PFSK-1 (cell line): ENCODE results near the gene SLC17A9. TPM values are rescaled to one million over a fixed set of nuclear protein-coding genes. Genes with fewer than 3 reads are reported as not detected.

ENCODE experiments used
- FOXP2 ChIP-seq: optimal IDR thresholded peaks from 2 replicates; pipeline ENCODE3; 2011; ENCODE audit warnings: borderline replicate concordance, control low read depth, inconsistent platforms; ENCODE audit not compliant: insufficient read depth; ENCODE audit errors: extremely low read length, extremely low read depth
- POLR2AphosphoS5 ChIP-seq: IDR thresholded peaks from 2 replicates; pipeline ENCODE4 v1.6.1; 2012; ENCODE audit warnings: low read depth, mild to moderate bottlenecking, control low read depth, low read length, moderate library complexity
- REST ChIP-seq, 2 experiments: IDR thresholded peaks; 2 replicates each; pipeline versions ENCODE4 v1.6.1 to v1.8.0; 2011 to 2012; ENCODE audit warnings: low read depth in 2 of 2, low read length in 2 of 2, control low read depth in 1 of 2, inconsistent platforms in 1 of 2, mild to moderate bottlenecking in 1 of 2, moderate library complexity in 1 of 2; ENCODE audit not compliant: insufficient read depth in 1 of 2
- SIN3A ChIP-seq: IDR thresholded peaks from 2 replicates; pipeline ENCODE4 v1.6.1; 2012; ENCODE audit warnings: mild to moderate bottlenecking, low read length, moderate library complexity, borderline replicate concordance; ENCODE audit not compliant: insufficient read depth
- TAF1 ChIP-seq: IDR thresholded peaks from 2 replicates; pipeline ENCODE4 v1.6.1; 2012; ENCODE audit warnings: low read length, control low read depth, borderline replicate concordance; ENCODE audit not compliant: insufficient read depth
- polyA plus RNA-seq: library from polyadenylated mRNA; unstranded; fragments of >200 nt; gene quantifications from one replicate; pipeline ENCODE4 v1.2.1, GENCODE V29; 2012; ENCODE audit warnings: low read depth, missing spikeins; ENCODE audit not compliant: insufficient read length

Gene SLC17A9
- polyA plus RNA-seq = not detected

- no peak for TF ChIP-seq FOXP2
- TF ChIP-seq REST (IDR thresholded peaks at IDR 0.05; ENCODE audit: insufficient read depth in 1 of 2, low read depth in 2 of 2, low read length in 2 of 2) = no peak
- no peak for TF ChIP-seq SIN3A
- TF ChIP-seq TAF1 = no peak
- no peak for TF ChIP-seq POLR2AphosphoS5
Measured at GRCh38 chr20:62952373-62952967, at the start of gene SLC17A9. Gene SLC17A9, plus strand, starts transcription at chr20:62952709. Its CDS starts 122 bp downstream, at chr20:62952831.

GRCh38 chr20:62902926-62903615 lies 49.4 kb upstream of the SLC17A9 start:
- no peak for TF ChIP-seq POLR2AphosphoS5
- no peak for TF ChIP-seq REST (IDR thresholded peaks at IDR 0.05; ENCODE audit: insufficient read depth in 1 of 2, low read depth in 2 of 2, low read length in 2 of 2)
- no peak for TF ChIP-seq FOXP2
- TF ChIP-seq TAF1 = no peak
- TF ChIP-seq SIN3A = no peak

GRCh38 chr20:62905536-62906117 lies 46.9 kb upstream of the SLC17A9 start:
- TF ChIP-seq POLR2AphosphoS5 (no peak), SIN3A (no peak), REST (IDR thresholded peaks at IDR 0.05; ENCODE audit: insufficient read depth in 1 of 2, low read depth in 2 of 2, low read length in 2 of 2) (no peak), TAF1 (no peak), FOXP2 (no peak)

GRCh38 chr20:62906209-62906608 lies 46.3 kb upstream of the SLC17A9 start:
- TF ChIP-seq POLR2AphosphoS5 (no peak), SIN3A (no peak), REST (IDR thresholded peaks at IDR 0.05; ENCODE audit: insufficient read depth in 1 of 2, low read depth in 2 of 2, low read length in 2 of 2) (no peak), FOXP2 (no peak), TAF1 (no peak)
